Lower leg skin (tissue), 4 donors: ENCODE results near the gene ATAD3C. TPM values are rescaled to one million over a fixed set of nuclear protein-coding genes. Genes with fewer than 3 reads are reported as not detected.
"Not testable (repeated sequence)": the region's sequence is repeated elsewhere in the genome, so short reads cannot be mapped to it uniquely, and the experiment has no call there.

Experiments used
- DNase-seq, 2 donors: peaks; one replicate each; pipeline ENCODE4 v3.0.0-alpha.2; 2019; ENCODE audit warnings: low spot score in 2 of 2
- H3K4me3 ChIP-seq: fragments of 200-600 bp; sonication (generic); 2 replicates; pipeline ENCODE4 v1.5.1; 2017; ENCODE audit warnings: mild to moderate bottlenecking, low read depth; ENCODE audit not compliant: poor library complexity, severe bottlenecking
- POLR2A ChIP-seq, 2 donors: fragments of 450-650 bp; IDR thresholded peaks; one replicate each; pipeline ENCODE4 v1.6.1; 2016 to 2017; ENCODE audit warnings: antibody characterized with exemption in 2 of 2, mild to moderate bottlenecking in 1 of 2, moderate library complexity in 1 of 2
- WGBS, 2 donors: methylation state at CpG; one replicate each; pipeline ENCODE4 v1.1.5; 2018; 5-methylcytosine and 5-hydroxymethylcytosine counted together
- intact Hi-C: fragments of 100-400 bp; cut with DNase I; formaldehyde crosslinking; loops from one replicate; pipeline ENCODE4 v1.15.0; 2023; ENCODE audit warnings: low total_unique reads
- total RNA-seq, 4 donors: library from RNA; depleted of rRNA; stranded (reverse); fragments of >200 nt; gene quantifications; one replicate each; pipeline ENCODE4 v1.1.0, GENCODE V29; 2016
- TF ChIP-seq, protein P1 (sequence below), 3 donors: fragments of 450-650 bp; IDR thresholded peaks; one replicate each; pipeline ENCODE4 v1.5.1; 2016; ENCODE audit warnings: antibody characterized with exemption in 3 of 3, mild to moderate bottlenecking in 3 of 3, moderate library complexity in 2 of 3

Gene ATAD3C
- total RNA-seq, 4 donors from 2014 or later, result 0.17 to 2.1 (median 0.63) TPM

DNA sequence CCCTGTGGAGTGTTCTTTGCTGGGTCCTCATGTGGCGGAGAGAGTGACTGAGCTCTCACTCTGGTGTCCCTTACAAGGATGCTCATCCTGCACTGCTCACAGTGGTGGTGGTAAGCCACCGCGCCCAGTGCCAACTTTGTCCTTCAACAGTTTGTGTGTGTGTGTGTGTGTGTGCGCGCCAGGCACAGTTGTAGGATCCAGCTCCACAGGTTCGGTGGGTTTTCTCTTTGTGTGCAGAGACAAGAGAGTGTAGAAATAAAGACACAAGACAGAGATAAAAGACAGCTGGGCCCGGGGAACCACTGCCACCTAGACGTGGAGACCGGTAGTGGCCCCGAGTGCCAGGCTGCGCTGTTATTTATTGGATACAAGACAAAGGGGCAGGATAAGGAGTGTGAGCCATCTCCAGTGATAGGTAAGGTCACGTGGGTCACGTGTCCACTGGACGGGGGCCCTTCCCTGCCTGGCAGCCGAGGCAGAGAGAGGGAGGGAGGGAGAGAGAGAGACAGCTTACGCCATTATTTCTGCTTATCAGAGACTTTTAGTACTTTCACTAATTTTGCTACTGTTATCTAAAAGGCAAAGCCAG lies 55.4 kb downstream of the ATAD3C start:
- intact Hi-C loops, H3K4me3 ChIP-seq: not testable (repeated sequence)
- TF ChIP-seq, protein P1, sequence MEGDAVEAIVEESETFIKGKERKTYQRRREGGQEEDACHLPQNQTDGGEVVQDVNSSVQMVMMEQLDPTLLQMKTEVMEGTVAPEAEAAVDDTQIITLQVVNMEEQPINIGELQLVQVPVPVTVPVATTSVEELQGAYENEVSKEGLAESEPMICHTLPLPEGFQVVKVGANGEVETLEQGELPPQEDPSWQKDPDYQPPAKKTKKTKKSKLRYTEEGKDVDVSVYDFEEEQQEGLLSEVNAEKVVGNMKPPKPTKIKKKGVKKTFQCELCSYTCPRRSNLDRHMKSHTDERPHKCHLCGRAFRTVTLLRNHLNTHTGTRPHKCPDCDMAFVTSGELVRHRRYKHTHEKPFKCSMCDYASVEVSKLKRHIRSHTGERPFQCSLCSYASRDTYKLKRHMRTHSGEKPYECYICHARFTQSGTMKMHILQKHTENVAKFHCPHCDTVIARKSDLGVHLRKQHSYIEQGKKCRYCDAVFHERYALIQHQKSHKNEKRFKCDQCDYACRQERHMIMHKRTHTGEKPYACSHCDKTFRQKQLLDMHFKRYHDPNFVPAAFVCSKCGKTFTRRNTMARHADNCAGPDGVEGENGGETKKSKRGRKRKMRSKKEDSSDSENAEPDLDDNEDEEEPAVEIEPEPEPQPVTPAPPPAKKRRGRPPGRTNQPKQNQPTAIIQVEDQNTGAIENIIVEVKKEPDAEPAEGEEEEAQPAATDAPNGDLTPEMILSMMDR (IDR thresholded peaks at IDR 0.05), result peak in 1 of 3 donors; percentile 56
- DNase-seq, result peak; percentile 81 to 95
- WGBS, 2 donors, result 18 to 26% methylated on average over 16 of the region's 16 CpGs

DNA sequence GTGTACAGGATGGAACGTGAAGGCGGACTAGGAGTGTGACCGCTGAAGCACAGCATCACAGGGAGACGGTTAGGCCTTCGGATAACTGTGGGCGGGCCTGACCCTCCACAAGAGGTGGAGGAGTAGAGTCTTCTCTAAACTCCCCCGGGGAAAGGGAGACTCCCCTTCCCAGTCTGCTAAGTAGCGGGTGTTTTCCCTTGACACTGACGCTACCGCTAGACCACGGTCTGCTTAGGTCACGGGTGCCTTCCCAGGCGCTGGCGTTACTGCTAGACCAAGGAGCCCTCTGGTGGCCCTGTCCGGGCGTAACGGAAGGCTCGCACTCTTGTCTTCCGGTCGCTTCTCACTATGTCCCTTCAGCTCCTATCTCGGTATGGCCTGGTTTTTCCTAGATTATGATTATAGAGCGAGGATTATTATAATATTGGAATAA lies 55.9 kb downstream of the ATAD3C start:
- DNase-seq, result peak in 1 of 2 donors; percentile 32
- intact Hi-C loops, H3K4me3 ChIP-seq: not testable (repeated sequence)
- WGBS, 2 donors, result 3 to 5% methylated on average over 11 to 14 of the region's 22 CpGs

DNA sequence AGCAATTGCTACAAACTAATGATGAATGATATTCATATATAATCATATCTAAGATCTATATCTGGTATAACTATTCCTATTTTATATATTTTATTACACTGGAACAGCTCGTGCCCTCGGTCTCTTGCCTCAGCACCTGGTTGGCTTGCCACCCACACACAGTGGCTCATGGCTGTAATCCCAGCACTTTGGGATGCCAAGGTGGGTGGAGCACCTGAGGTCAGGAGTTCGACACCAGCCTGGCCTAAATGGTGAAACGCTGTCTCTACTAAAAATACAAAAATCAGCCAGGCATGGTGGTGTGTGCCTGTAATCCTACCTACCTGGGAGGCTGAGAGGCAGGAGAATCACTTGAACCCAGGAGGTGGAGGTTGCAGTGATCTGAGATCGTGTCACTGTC lies 56.3 kb downstream of the ATAD3C start:
- WGBS, 2 donors, result 52 to 62% methylated on average over 5 of the region's 5 CpGs
- DNase-seq, H3K4me3 ChIP-seq: not testable (repeated sequence)

DNA sequence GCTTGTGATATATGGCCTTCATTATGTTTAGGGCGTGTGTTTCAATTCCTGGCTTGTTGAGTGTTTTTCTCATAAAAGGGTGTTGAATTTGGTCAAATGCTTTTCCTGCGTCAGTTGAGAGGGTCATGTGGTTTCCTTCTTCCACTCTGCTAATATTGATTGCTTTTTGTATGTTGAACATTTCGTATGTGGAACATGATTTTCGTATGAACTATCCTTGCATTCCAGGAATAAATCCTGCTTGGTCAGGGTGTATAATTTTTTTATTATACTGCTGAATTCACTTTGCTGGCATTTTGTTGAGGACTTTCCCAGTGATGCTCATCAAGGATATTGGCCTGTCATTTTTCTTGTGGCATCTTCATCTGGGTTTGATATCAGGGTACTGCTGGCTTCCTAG lies 57.8 kb downstream of the ATAD3C start:
- WGBS, 2 donors, result 92 to 95% methylated on average over 4 of the region's 4 CpGs

More for the DNA sequence above, 56.3 kb downstream of the ATAD3C start:
- intact Hi-C loops, result not testable (repeated sequence)

DNA sequence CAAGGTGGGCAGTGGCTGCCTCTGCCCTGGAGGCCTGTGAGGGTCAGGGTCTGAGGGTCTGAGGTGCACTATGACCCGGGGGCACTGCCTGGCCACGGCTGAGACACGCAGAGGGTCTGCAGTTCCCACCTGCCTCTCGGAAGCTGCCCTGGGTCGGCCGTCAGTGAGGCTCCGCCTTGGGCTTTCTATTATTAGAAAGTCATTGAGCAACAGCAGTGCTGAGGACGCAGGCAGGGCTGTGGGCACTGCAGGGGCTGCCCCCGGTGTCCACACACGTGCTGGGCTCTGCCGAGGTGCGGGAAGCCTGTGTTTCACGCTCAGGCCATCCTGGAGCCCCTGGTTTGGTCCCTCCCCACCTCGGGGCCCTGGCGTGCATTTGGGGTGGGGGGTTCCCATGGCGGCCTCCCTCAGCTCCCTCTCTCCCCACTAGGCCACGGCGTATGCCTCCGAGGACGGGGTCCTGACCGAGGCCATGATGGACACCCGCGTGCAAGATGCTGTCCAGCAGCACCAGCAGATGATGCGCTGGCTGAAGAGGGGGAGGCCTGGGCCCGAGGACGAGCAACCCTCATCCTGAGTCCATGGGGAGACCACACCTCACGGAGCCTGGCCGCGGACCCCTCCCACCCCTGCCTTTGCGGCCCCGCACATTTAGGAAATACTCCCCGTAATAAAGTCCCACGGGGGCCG lies 59.4 kb downstream of the ATAD3C start:
- 87 to 97% methylated on average over 7 to 28 of the region's 34 CpGs for WGBS, 2 donors
- H3K4me3 ChIP-seq, DNase-seq, intact Hi-C loops: not testable (repeated sequence)

More for the DNA sequence above, 57.8 kb downstream of the ATAD3C start:
- intact Hi-C loops, result no loop called here
- no peak for DNase-seq
- TF ChIP-seq POLR2A (IDR thresholded peaks at IDR 0.05), result no peak
- TF ChIP-seq, protein P1 (IDR thresholded peaks at IDR 0.05), result no peak
- H3K4me3 ChIP-seq, result no peak overlapping the region

DNA sequence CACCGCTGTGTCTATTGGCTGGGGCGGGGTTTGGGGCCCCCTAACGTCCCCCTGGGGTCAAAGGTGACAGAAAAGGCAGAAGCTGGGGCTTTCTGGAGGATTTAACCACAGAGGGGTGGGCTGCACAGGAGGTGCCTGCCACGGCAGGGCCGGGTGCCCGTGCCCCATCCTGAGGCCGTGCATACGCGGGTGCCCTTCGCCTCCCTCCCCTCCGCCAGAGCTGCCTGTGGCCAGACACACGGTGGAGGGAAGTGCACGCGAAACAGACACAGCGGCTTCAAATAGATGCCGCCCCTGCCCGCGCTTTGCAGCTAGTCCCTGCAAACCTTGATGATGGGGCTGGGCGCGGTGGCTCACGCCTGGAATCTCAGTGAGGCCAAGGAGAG lies 60.0 kb downstream of the ATAD3C start:
- DNase-seq, intact Hi-C loops, H3K4me3 ChIP-seq: not testable (repeated sequence)
- WGBS, 2 donors, result 78 to 86% methylated on average over 6 to 21 of the region's 21 CpGs

DNA sequence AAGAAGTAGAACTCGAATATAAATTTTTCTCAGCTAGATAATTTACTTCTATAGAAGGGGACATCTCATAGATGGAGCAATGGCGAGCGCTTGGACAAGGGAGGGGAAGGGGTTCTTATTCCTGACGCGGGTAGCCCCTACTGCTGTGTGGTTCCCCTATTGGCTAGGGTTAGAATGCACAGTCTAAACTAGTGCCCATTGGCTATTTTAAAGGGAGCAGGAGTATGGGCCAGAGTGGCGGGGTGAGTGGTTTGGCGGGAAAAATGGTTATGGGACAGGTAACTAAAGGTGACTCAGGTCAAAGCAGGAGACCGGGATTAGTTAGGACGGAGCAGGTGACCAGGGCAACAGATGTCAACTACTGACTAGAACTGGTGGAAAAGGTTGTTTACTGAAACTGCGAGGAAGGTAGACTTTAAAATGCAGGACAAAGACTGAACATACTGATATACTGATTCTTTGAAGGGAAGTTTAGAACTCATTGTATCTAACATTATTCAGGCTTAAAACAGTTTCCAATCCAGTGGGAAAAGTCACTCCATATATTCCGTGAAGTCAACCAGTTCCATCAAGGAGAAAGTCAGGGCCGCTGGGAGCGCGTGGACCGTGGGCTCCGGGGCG lies 61.5 kb downstream of the ATAD3C start:
- 13 to 29% methylated on average over 12 to 17 of the region's 17 CpGs for WGBS, 2 donors
- intact Hi-C loops, result no loop called here
- no peak for DNase-seq
- TF ChIP-seq, protein P1 (IDR thresholded peaks at IDR 0.05), result no peak
- no peak for TF ChIP-seq POLR2A (IDR thresholded peaks at IDR 0.05)
- peak overlapping the region; percentile 39 for H3K4me3 ChIP-seq
